NCI-H2196 treated with DMSO at 0.1 percent for 48 hours (cell line): Measurements from ENCODE around the gene CFAP97.
"Not testable (repeated sequence)": the region's sequence is repeated elsewhere in the genome, so short reads cannot be mapped to it uniquely, and the experiment has no call there.

Experiments
- DNase-seq: peaks from one replicate; lab custom pipeline; 2025; ENCODE audit not compliant: unreplicated experiment; lab: John Stamatoyannopoulos, UW

Gene CFAP97

GRCh38 chr4:185142912-185143600 lies 60.7 kb downstream of the CFAP97 start, which contains the start of gene SLC25A4:
Gene SLC25A4 (plus strand): TSS chr4:185143266. CDS start chr4:185143373, 107 bp downstream.
- DNase-seq = peak; percentile 24

- peak; percentile 1 for DNase-seq
These were observed 61.3 kb downstream of the CFAP97 start for GRCh38 chr4:185142564-185142911.

GRCh38 chr4:185141777-185142176 lies 62.0 kb downstream of the CFAP97 start:
- no peak for DNase-seq

GRCh38 chr4:185139736-185140135 lies 64.1 kb downstream of the CFAP97 start:
- no peak for DNase-seq

- DNase-seq = no peak
These were observed 65.6 kb downstream of the CFAP97 start for GRCh38 chr4:185138161-185138560.

DNA sequence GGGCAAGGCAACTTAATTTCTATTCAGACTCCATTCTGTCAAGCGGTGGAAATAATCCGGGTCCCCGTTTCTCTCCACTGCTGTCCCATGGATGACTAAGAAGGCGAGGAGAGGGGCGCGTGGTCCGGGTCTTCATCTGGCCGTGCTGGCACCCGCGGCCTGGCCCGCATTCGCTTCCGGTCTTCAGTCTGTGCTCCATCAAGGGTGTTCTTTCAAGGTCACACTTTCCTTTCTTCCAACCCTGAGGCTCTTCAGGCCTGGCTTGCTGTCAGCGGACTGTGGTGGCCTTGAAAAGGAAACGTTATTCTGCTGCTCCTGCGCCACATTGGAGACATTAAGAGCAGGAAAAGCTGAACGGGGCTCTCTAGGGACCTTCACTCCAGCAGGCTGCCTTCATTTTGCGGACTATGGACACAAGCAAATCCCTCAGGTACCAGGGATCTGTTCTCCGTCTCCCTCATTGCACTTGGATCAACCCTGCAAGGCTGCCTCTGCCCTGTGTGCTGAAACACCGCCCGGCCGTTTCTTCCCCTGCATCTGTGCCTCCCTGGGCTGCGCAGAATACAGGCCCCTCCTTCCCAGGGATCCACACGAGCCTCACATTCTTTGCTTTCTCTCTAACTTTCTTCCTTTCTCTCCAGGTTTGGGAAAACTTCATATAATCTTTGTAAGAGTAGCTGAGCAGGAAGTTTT lies 66.4 kb downstream of the CFAP97 start:
- DNase-seq = no peak

DNA sequence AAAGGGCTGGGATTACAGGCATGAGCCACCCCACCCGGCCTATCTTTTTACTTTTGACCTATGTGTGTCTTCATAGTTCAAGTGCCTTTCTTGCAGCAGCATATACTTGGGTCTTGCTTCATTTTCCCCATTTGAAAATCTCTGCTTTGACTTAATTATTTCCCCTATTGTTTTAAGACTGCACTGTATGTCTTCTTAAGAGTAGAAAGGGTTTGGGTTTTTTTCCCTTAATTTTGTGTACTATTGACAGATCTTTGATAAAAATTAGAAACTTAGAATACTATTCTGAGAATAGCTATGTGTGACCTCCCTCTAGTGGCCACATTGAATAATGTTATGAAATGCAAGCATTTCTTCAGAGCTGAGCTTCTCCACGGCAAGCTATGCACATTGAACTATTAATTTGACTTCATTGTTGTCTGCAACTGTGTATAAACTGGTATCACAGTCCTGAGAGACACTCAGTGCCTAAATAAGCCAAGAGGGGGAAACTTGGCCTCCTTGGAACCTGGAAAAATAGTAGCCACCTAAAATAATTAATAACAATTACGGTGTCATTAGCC lies 69.4 kb downstream of the CFAP97 start:
- peak; percentile 2 for DNase-seq

GRCh38 chr4:185128272-185129119 lies 75.3 kb downstream of the CFAP97 start:
- DNase-seq = no peak

- no peak for DNase-seq
These were observed 76.5 kb downstream of the CFAP97 start for GRCh38 chr4:185127021-185127925.

DNA sequence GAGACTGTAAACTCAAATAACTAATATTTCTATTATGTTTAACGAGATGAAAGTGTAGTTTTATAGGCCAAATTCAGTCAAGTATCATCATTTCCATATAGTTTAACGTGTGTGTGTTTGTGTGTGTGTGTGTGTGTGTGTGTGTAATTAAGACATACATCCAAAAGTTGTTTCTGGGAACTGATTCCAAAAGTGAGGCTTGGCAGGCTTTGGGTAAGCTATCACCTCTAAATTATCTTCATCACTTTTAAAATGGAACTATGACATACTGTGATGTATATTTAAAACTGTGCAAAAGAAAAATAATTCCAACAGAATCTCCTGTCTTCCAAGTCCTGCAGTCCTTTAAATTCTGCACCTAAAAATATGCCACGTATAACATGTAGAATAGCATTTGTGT lies 79.8 kb downstream of the CFAP97 start:
- DNase-seq = no peak

GRCh38 chr4:185122681-185123345 lies 81.0 kb downstream of the CFAP97 start:
- no peak for DNase-seq

DNA sequence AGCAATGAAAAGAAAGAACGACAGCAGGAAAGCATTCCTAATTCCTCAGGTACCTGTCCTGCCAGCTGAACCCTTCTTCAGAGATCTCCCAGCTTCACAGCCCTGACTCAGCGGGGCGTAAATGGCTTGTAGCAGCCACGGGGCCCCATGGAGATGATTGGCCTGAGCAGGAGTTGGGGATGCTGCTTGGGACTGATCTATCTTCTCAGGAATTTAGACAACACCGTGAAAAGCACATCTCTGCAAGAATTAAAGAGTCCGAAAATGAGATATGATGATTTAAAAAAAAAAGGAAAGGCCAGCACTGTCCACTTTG lies 83.2 kb downstream of the CFAP97 start:
- no peak for DNase-seq

GRCh38 chr4:185119927-185120630 lies 83.7 kb downstream of the CFAP97 start:
- DNase-seq = no peak

GRCh38 chr4:185119467-185119866 lies 84.3 kb downstream of the CFAP97 start:
- not testable (repeated sequence) for DNase-seq

GRCh38 chr4:185118876-185119275 lies 84.9 kb downstream of the CFAP97 start:
- no peak for DNase-seq

DNA sequence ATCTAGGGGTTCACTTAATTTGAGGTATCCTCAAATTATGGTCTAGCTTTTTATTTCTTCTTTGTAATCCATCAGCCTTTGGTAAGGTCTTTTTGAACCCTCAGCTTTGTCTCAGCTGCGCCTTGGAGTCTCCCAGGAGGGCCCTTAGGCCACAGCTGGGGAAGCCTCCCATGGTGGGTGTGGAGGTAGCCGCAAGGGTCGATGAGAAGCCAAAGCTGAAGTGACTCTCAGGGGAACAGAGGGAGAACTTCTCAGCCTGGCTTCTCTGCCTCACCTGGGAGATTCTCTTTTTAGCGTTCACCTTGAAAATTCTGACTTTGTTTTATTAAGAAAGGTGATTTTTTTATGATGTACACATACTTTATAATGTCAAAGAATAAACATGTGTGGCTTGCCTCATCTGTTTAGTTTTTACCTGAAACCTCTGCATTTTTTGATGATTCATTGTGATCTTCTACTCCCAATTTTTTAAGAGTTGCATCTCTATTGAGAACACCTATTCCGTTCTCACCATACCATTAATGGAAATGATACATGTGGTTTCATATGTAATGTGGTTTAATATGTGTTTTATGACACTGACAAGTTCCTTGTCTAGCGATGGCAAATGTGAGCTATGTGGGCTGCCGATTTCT lies 86.4 kb downstream of the CFAP97 start:
- DNase-seq = no peak

DNA sequence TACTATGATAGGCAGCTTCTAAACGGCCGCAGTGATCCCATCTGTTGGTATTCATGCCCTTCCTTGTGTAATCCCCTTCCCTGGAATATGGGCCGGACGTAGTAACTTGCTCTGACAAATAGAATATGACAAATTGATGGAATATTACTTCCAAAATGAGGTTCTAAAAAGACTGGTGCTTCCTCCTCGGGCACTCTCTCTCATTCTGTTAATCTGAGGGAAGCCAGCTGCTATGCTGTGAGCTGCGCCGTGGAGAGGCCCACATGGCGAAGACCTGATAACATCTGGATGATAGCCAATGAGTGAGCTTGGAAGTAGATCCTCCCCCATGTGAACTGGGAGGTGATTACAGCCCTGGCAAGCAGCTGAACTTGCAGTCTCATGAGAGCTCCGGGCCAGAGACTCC lies 88.0 kb downstream of the CFAP97 start:
- peak; percentile 52 for DNase-seq

GRCh38 chr4:185113340-185113739 lies 90.5 kb downstream of the CFAP97 start:
- no peak for DNase-seq

DNA sequence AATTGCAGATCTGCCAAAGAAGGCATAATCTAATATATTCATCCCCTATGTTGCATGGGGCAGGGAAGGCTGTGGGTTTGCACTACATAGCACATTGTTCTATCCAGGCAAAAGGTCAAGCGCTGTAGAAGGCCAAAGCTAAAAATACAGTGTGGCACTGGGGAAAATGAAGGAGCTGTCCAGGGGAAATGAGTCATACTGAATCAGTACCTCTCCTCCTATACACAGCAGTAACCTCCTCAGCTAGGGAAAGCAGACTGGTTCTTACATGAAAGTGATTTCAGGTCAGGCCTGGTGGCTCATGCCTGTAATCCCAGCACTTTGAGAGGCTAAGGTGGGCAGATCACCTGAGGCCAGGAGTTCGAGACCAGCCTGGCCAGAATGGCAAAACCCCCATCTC lies 91.7 kb downstream of the CFAP97 start:
- DNase-seq = no peak
